Osteoblast (primary cell): ENCODE data around the gene LXN. TPM values are rescaled to one million over a fixed set of nuclear protein-coding genes. Genes with fewer than 3 reads are reported as not detected.

Experiments used
- DNase-seq: peaks from one replicate; pipeline ENCODE4 v3.0.0; 2011; ENCODE audit warnings: low spot score, mixed read lengths; ENCODE audit not compliant: insufficient read length; ENCODE audit errors: missing footprints
- H2AFZ ChIP-seq: 2 replicates; pipeline ENCODE4 v1.6.0; 2011; ENCODE audit warnings: mild to moderate bottlenecking, low read length
- H3K27ac ChIP-seq: 2 replicates; pipeline ENCODE4 v1.5.1; 2011; ENCODE audit warnings: mild to moderate bottlenecking, low read depth, low read length, moderate library complexity
- H3K27me3 ChIP-seq: 2 replicates; pipeline ENCODE4 v1.6.0; 2012; ENCODE audit warnings: mild to moderate bottlenecking, control low read depth, inconsistent platforms, low read length, moderate library complexity; ENCODE audit not compliant: insufficient read depth
- H3K36me3 ChIP-seq: 2 replicates; pipeline ENCODE4 v1.5.1; 2011; ENCODE audit warnings: mild to moderate bottlenecking, low read length, control low read depth, moderate library complexity; ENCODE audit not compliant: insufficient read depth
- H3K4me1 ChIP-seq: 2 replicates; pipeline ENCODE4 v1.5.1; 2011; ENCODE audit warnings: mild to moderate bottlenecking, low read length, control low read depth, moderate library complexity; ENCODE audit not compliant: insufficient read depth
- H3K4me2 ChIP-seq: 2 replicates; pipeline ENCODE4 v1.6.0; 2011; ENCODE audit warnings: mild to moderate bottlenecking, low read length; ENCODE audit not compliant: insufficient read depth
- H3K4me3 ChIP-seq: fragments of 200-600 bp; sonication (generic); 3 replicates; pipeline ENCODE4 v1.5.1; 2012; ENCODE audit warnings: mild to moderate bottlenecking, low read length, inconsistent platforms; ENCODE audit not compliant: insufficient read depth
- H3K79me2 ChIP-seq: 2 replicates; pipeline ENCODE4 v1.6.0; 2012; ENCODE audit warnings: mild to moderate bottlenecking, low read length, control low read depth, inconsistent platforms; ENCODE audit not compliant: insufficient read depth
- H3K9me3 ChIP-seq: 2 replicates; pipeline ENCODE4 v1.5.1; 2011; ENCODE audit warnings: low read depth, low read length, control low read depth
- H4K20me1 ChIP-seq: 2 replicates; pipeline ENCODE4 v1.6.0; 2012; ENCODE audit warnings: mild to moderate bottlenecking, low read length, control low read depth; ENCODE audit not compliant: insufficient read depth
- small RNA-seq: library from RNA; depleted of rRNA; stranded (forward); fragments of <200 nt; gene quantifications from one replicate; pipeline ENCODE3, GENCODE V24; 2012
- total RNA-seq: library from RNA; depleted of rRNA; stranded (reverse); fragments of >200 nt; gene quantifications from 2 replicates; pipeline ENCODE4 v1.2.3, GENCODE V29; 2012
- TF ChIP-seq, protein P1 (sequence below): IDR thresholded peaks from 2 replicates; pipeline ENCODE4 v1.5.1; 2011; ENCODE audit warnings: mild to moderate bottlenecking, low read depth, low read length, moderate library complexity; ENCODE audit errors: extremely low read depth

The LXN gene
- total RNA-seq, 1 donor: 114 TPM

DNA sequence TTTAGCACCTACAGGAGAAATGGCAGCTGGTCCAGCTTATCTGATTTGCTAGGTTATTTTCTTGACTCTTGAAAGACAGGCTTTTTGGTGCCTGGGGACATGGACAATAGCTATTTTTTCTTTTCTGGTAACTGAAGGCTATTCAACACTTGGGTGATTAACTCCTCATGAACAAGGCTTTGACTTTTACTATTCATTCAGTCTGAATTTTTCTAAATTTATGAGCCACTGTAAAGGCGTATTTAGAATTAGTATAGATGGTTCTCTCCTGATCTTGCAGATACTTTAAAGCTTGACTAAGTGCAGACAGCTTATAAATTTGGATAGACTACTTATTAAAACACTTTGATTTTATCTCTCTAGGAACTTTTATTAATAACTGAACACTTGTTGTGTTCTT is 46.6 kb downstream of the LXN start:
- DNase-seq: no peak
- Histone ChIP-seq H3K27me3 (no peaks in the 10 kb centered on the region), H3K79me2 (no peaks in the 10 kb centered on the region), H3K4me2 (no peak overlapping the region), H3K4me3 (no peak overlapping the region), H3K36me3 (no peaks in the 10 kb centered on the region), H3K27ac (no peak overlapping the region), H2AFZ (no peak overlapping the region), H3K4me1 (no peaks in the 10 kb centered on the region), H3K9me3 (no peaks in the 10 kb centered on the region), H4K20me1 (no peaks in the 10 kb centered on the region)
- TF ChIP-seq, protein P1, sequence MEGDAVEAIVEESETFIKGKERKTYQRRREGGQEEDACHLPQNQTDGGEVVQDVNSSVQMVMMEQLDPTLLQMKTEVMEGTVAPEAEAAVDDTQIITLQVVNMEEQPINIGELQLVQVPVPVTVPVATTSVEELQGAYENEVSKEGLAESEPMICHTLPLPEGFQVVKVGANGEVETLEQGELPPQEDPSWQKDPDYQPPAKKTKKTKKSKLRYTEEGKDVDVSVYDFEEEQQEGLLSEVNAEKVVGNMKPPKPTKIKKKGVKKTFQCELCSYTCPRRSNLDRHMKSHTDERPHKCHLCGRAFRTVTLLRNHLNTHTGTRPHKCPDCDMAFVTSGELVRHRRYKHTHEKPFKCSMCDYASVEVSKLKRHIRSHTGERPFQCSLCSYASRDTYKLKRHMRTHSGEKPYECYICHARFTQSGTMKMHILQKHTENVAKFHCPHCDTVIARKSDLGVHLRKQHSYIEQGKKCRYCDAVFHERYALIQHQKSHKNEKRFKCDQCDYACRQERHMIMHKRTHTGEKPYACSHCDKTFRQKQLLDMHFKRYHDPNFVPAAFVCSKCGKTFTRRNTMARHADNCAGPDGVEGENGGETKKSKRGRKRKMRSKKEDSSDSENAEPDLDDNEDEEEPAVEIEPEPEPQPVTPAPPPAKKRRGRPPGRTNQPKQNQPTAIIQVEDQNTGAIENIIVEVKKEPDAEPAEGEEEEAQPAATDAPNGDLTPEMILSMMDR: no peak

DNA sequence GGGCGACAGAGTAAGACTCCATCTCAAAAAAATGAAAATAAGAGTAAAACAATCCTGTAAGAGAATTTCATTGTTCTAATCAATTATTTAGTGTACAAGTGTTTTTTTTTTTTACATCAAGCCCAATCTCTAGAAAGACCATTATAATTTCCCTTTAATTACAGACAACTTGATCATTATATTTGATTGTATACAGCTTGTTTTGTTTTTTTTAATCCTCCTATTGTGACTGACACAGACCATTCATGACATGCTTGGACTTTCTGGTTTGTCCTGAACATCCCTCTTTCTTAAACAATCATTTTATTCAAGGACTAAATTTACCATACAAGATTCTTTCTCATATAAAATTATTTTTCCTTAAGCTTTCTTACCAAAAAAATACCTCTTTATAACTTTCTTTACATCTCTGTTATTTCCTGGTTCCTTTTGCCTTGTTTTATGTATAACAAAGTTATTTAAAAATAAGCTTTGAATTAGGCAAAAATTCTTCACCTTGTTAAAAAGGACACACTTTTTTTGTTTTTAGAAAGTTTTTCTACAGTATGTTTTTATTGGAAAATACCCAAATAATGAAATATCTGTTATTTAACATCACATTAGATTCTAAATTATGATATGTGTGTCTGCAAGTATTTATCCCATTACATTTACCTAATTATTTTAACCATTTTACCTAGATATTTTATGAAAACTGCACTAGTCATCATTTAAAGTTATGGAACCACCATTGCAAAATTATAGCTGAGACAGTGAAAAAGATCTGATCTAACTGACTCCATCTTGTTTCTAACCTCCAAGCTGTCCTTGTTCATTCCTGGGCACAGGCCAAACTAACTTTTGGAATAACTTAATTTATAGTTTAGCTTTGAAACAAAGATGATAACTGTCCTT is 54.2 kb downstream of the LXN start:
- H3K4me2 ChIP-seq: no peak overlapping the region
- H3K27me3 ChIP-seq: no peaks in the 10 kb centered on the region
- H2AFZ ChIP-seq: no peak overlapping the region
- no peaks in the 10 kb centered on the region for H4K20me1 ChIP-seq
- TF ChIP-seq, protein P1: no peak
- no peak overlapping the region for H3K4me3 ChIP-seq
- no peaks in the 10 kb centered on the region for H3K9me3 ChIP-seq
- H3K79me2 ChIP-seq: no peaks in the 10 kb centered on the region
- no peak for DNase-seq
- no peaks in the 10 kb centered on the region for H3K4me1 ChIP-seq
- H3K36me3 ChIP-seq: no peaks in the 10 kb centered on the region
- no peak overlapping the region for H3K27ac ChIP-seq

Small RNA genes lying within 50 kb of the gene (small RNA-seq; reads per million reads assigned to genes)
- not detected for gene AC025033.1
- gene AC080013.6: not detected

Other genes starting within 250 kb of the LXN start
- gene MLF1, start 101.5 kb downstream of the LXN start, total RNA-seq: 14.1 and 16.2 TPM in 2 replicates
- gene GFM1, start 28.1 kb downstream of the LXN start, total RNA-seq: 46.9 and 52.5 TPM in 2 replicates
- 13.6 and 19.5 TPM in 2 replicates for gene RARRES1, start 59.8 kb upstream of the LXN start, total RNA-seq
- gene MFSD1, start 129.4 kb upstream of the LXN start, total RNA-seq: 170 and 183 TPM in 2 replicates